ENCODE results near the gene ITPR1.

GRCh38 chr3:4752201-4753072, 259.3 kb downstream of the ITPR1 start:
- TF ChIP-seq CTCF (IDR thresholded peaks at IDR 0.05) (no peak), POLR2A (IDR thresholded peaks at IDR 0.05) (no peak), POLR2AphosphoS5 (IDR thresholded peaks at IDR 0.05) (no peak), EP300 (IDR thresholded peaks at IDR 0.05) (no peak)

All from gastroesophageal sphincter (tissue), 3 donors.